ENCODE measurements around the gene ATAD2B. TPM values are rescaled to one million over a fixed set of nuclear protein-coding genes. Genes with fewer than 3 reads are reported as not detected.

ATAD2B gene
- total and polyA plus RNA-seq, 10 donors = 4.4 to 61.2 (median 36.8) TPM

- TF ChIP-seq POLR2AphosphoS5 (IDR thresholded peaks at IDR 0.05) (no peak), CTCF (IDR thresholded peaks at IDR 0.05 in 8 of 11, conservative IDR thresholded peaks at IDR 0.05 in 3 of 11) (no peak), POLR2A (IDR thresholded peaks at IDR 0.05) (no peak)
- 67 to 74% (median 71%) methylated on average over 4 of the region's 4 CpGs for WGBS, 5 donors
Measured at GRCh38 chr2:23823863-23824262, 103.1 kb downstream of the ATAD2B start.

GRCh38 chr2:23814963-23815362 lies 112.0 kb downstream of the ATAD2B start:
- peaks cover 0 to 74% (median 11%) of the 10 kb centered on the region in 6 donors for H3K36me3 ChIP-seq
- H3K9me3 ChIP-seq = no peaks in the 10 kb centered on the region
- no peak for DNase-seq
- no peak overlapping the region for H3K4me3 ChIP-seq
- no peaks in the 10 kb centered on the region for H3K4me1 ChIP-seq
- 93 to 98% (median 97%) methylated on average over 2 of the region's 2 CpGs for whole genome bisulfite sequencing, 5 donors
- TF ChIP-seq POLR2AphosphoS5 (IDR thresholded peaks at IDR 0.05) (no peak), CTCF (IDR thresholded peaks at IDR 0.05 in 8 of 11, conservative IDR thresholded peaks at IDR 0.05 in 3 of 11) (no peak), POLR2A (IDR thresholded peaks at IDR 0.05) (no peak)
- intact Hi-C loops (cut with DNase I; ENCODE audit: low total_unique reads) = no loop called here
- no peaks in the 10 kb centered on the region for H3K27me3 ChIP-seq (replicated peaks in 1 of 7)
- H3K27ac ChIP-seq = no peak overlapping the region

More at GRCh38 chr2:23823863-23824262, 103.1 kb downstream of the ATAD2B start:
- Histone ChIP-seq H3K27me3 (replicated peaks in 1 of 7) (no peaks in the 10 kb centered on the region), H3K4me1 (peaks cover 0 to 12% (median 3%) of the 10 kb centered on the region in 6 donors), H3K36me3 (peaks cover 0 to 68% (median 10%) of the 10 kb centered on the region in 6 donors), H3K4me3 (no peak overlapping the region), H3K27ac (no peak overlapping the region), H3K9me3 (no peaks in the 10 kb centered on the region)
- intact Hi-C loops (cut with DNase I; ENCODE audit: low total_unique reads) = no loop called here
- DNase-seq = no peak

- H3K27ac ChIP-seq = no peak overlapping the region
- TF ChIP-seq POLR2AphosphoS5 (IDR thresholded peaks at IDR 0.05) (no peak), CTCF (IDR thresholded peaks at IDR 0.05 in 8 of 11, conservative IDR thresholded peaks at IDR 0.05 in 3 of 11) (no peak), POLR2A (IDR thresholded peaks at IDR 0.05) (no peak)
- no peak overlapping the region for H3K4me3 ChIP-seq
- DNase-seq = no peak
- intact Hi-C loops (cut with DNase I; ENCODE audit: low total_unique reads) = no loop called here
- H3K36me3 ChIP-seq = peaks cover 0 to 76% (median 15%) of the 10 kb centered on the region in 6 donors
- H3K9me3 ChIP-seq = no peaks in the 10 kb centered on the region
- WGBS, 5 donors = 93 to 98% (median 97%) methylated on average over 2 of the region's 2 CpGs
- H3K4me1 ChIP-seq = no peaks in the 10 kb centered on the region
- no peaks in the 10 kb centered on the region for H3K27me3 ChIP-seq (replicated peaks in 1 of 7)
Measured at GRCh38 chr2:23813438-23813837, 113.5 kb downstream of the ATAD2B start.

GRCh38 chr2:23809150-23809549 lies 117.8 kb downstream of the ATAD2B start:
- Histone ChIP-seq H3K27ac (no peak overlapping the region), H3K4me1 (no peaks in the 10 kb centered on the region), H3K27me3 (replicated peaks in 1 of 7) (no peaks in the 10 kb centered on the region), H3K4me3 (no peak overlapping the region), H3K36me3 (peaks cover 0 to 72% (median 9%) of the 10 kb centered on the region in 6 donors), H3K9me3 (no peaks in the 10 kb centered on the region)
- no peak for TF ChIP-seq POLR2AphosphoS5 (IDR thresholded peaks at IDR 0.05)
- no peak for TF ChIP-seq POLR2A (IDR thresholded peaks at IDR 0.05)
- no peak for TF ChIP-seq CTCF (IDR thresholded peaks at IDR 0.05 in 8 of 11, conservative IDR thresholded peaks at IDR 0.05 in 3 of 11)
- DNase-seq = no peak
- intact Hi-C loops (cut with DNase I; ENCODE audit: low total_unique reads) = no loop called here
- WGBS, 5 donors = 68 to 85% (median 72%) methylated on average over 1 of the region's 1 CpG
